RWPE1 (cell line): ENCODE data around the gene USP10.

Source experiments
- CTCF ChIA-PET: fragments of 350-600 bp; sonication (Branson Sonifier 250); formaldehyde crosslinking; extraction: SDS; loops from one replicate; lab custom pipeline; 2021; lab: Yijun Ruan, JAX
- POLR2A ChIA-PET: fragments of 400-600 bp; formaldehyde crosslinking; extraction: SDS; loops from one replicate; lab custom pipeline; 2020; ENCODE audit warnings: antibody characterized with exemption; ENCODE audit not compliant: low non-redundant PET; lab: Yijun Ruan, JAX
- DNase-seq: peaks from one replicate; pipeline ENCODE4 v3.0.0; 2012; ENCODE audit warnings: low spot score
- H3K27ac ChIP-seq: fragments of 450-650 bp; 2 replicates; pipeline ENCODE4 v1.5.1; 2017
- CTCF ChIP-seq: fragments of 450-650 bp; conservative IDR thresholded peaks from 2 replicates; pipeline ENCODE4 v1.5.1; 2017; ENCODE audit warnings: low read depth, mild to moderate bottlenecking

The USP10 gene

DNA sequence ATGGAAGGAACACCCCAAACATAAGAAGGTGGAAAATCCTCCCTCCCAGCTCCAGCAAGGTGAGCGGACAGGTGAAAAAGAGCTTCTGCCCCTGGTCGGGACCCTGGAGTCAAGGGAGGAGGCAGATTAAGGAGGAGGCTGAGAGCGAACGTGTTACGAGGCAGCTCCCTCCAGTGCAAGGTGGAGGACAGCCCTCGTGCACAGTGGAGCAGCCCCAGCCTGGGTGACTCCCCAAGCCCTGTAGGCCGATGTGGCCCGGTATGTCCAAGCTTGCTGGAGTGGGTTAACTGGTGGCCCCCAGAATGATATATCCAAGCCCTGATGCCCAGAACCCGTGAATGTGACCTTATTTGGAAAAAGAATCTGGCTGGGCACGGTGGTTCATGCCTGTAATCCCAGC, 104.5 kb downstream of the USP10 start:
- CTCF ChIA-PET, result interaction anchor here (0.7 kb wide), 1 partner anchor 298 kb away, joined by 3 read pairs; no protein-coding TSS in a partner anchor
- POLR2A ChIA-PET, result no interaction called here
- no peak for DNase-seq
- TF ChIP-seq CTCF, result no peak
- H3K27ac ChIP-seq, result no peak overlapping the region

DNA sequence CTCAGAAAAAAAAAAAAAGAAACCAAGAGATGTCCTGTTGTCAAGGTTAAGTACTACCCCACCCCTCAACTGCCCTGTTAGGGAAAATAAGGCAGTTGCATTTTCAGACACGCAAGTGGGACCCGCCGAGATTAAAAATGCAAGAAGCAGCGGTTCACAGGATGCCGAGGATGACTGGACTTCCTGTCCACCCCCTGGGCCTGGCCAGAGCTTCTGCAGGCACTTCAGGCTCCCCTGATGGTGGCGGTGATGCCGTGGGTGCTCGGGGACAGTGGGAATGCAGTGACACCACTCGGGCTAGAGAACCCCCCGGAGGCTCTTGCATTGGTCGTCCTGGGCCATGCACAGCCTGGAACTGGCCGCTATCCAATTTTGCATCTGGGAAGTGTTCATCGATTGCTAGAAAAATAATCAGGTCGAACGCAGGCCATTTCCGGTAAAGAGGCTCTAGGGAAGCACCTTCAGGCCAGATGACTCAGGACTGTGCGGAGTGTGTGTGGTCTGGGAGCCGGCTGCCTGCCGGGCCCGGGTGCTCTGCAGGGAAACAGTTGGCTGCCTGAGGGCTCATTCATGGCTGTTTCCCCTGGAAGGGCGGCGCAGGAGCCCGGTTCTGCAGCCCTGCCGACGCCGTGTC, 106.6 kb downstream of the USP10 start:
- TF ChIP-seq CTCF, result no peak
- H3K27ac ChIP-seq, result no peak overlapping the region
- POLR2A ChIA-PET, result interaction anchor here (0.5 to 0.7 kb wide), 2 partner anchors 34 to 50 kb away, joined by 3 read pairs; no protein-coding TSS in a partner anchor
- CTCF ChIA-PET, result interaction anchor here (0.6 kb wide), 1 partner anchor 14 kb away, joined by 4 read pairs; no protein-coding TSS in a partner anchor
- peak; percentile 78 for DNase-seq

DNA sequence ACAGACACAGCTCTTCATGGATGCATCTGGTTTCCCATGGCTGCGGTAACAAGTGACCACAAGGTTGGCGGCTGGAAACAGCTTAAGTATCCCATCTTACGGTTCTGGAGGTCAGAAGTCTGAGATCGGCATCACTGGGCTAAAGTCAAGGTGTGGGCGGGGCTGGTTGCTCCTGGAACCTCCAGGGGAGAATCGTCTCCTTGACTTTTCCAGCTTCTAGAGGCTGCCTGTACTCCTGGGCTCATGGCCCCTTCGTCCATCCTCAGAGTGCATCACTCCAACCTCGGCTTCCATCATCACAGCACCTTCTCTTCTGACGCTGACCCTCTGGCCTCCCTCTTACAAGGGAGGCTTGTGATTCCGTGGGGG, 107.1 kb downstream of the USP10 start:
- POLR2A ChIA-PET, result interaction anchor here (0.5 to 0.7 kb wide), 2 partner anchors 34 to 51 kb away, joined by 3 read pairs; no protein-coding TSS in a partner anchor
- no peak for DNase-seq

GRCh38 chr16:84807776-84808175, 108.0 kb downstream of the USP10 start:
- H3K27ac ChIP-seq, result no peak overlapping the region
- CTCF ChIA-PET, result interaction anchor here (0.6 kb wide), 1 partner anchor 91 kb away, joined by 3 read pairs; no protein-coding TSS in a partner anchor
- TF ChIP-seq CTCF, result no peak
- POLR2A ChIA-PET, result no interaction called here
- DNase-seq, result no peak

More for the DNA sequence above, 107.1 kb downstream of the USP10 start:
- H3K27ac ChIP-seq, result no peak overlapping the region
- no peak for TF ChIP-seq CTCF
- CTCF ChIA-PET, result interaction anchor here (0.6 kb wide), 1 partner anchor 14 kb away, joined by 4 read pairs; no protein-coding TSS in a partner anchor

DNA sequence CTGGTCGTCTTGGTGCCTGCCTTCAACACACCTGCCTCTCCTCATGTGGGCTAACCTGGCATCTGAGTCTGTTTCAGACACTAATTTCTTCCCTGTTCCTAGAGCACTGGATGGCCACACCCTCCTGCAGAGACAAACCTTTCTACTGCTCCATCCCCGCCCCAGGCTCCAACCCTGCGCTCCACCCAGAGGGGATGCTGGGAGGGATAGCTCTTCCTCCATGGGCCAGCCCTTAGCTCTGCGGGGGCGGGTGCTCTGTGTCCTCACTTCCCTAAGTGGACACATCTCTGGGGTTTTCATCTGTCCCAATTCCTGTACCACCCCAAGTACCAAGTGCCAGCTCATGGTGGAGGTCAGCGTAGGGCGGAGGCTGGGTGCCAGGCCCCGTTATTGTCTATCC, 109.0 kb downstream of the USP10 start:
- no peak for TF ChIP-seq CTCF
- CTCF ChIA-PET, result no interaction called here
- no peak for DNase-seq
- no peak overlapping the region for H3K27ac ChIP-seq
- POLR2A ChIA-PET, result no interaction called here

DNA sequence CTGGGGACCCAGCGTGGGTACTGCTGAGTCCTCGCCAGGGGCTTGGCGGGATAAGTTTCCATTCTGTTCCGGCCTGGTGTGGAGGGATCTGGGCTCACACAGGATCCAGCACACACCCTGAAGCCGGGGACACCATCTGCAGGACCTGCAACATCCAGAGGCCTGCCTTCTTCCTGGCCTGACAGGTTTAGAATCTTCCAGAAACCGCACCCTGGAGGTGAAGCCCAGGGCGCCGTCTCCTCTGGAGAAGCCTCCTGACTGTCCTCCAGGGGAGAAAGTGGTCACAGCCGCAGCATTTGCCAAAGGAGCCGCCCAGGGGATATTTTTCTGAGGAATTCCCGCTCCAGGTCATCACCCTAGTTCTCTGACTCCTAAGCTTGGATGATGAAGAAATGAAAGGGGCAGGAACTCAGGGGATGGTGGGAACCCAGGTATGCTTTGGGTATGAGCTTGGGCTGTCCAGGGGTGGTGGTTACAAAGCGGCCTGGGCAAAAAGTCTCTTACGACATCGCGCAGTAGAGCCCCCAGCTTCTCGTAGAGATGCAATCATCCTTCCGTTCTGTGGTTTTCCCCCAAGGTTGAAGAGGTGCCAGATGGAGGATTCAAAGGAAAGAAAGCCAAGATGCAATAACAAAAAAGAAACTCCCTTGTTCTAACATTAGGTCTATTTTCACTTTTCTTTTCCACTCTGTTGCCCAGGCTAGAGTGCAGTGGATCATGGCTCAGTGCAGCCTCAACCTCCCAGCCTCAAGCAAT, 110.9 kb downstream of the USP10 start:
- DNase-seq, result no peak
- POLR2A ChIA-PET, result no interaction called here
- no peak overlapping the region for H3K27ac ChIP-seq
- no peak for TF ChIP-seq CTCF
- CTCF ChIA-PET, result interaction anchor here (0.7 kb wide), 1 partner anchor 171 kb away, joined by 3 read pairs; no protein-coding TSS in a partner anchor
